SK-N-SH (cell line): ENCODE data around the gene IFT25. TPM values are rescaled to one million over a fixed set of nuclear protein-coding genes. Genes with fewer than 3 reads are reported as not detected.

ENCODE experiments used
- CTCF ChIA-PET: fragments of 300-600, 350-600 bp; formaldehyde crosslinking; extraction: SDS; loops from one replicate; lab custom pipeline; 2021; lab: Yijun Ruan, JAX
- POLR2A ChIA-PET: fragments of 350-600 bp; sonication (Branson Sonifier 250); formaldehyde crosslinking; extraction: SDS; loops from one replicate; lab custom pipeline; 2020; ENCODE audit warnings: antibody characterized with exemption, inconsistent platforms; lab: Yijun Ruan, JAX
- DNase-seq: peaks from one replicate; pipeline ENCODE4 v3.0.0; 2012
- H2AFZ ChIP-seq: fragments of 200-600 bp; sonication (generic); 2 replicates; pipeline ENCODE4 v1.8.1; 2016; ENCODE audit warnings: antibody characterized with exemption, mild to moderate bottlenecking, low read depth
- H3F3A ChIP-seq: fragments of 200-600 bp; sonication (generic); replicated peaks from 2 replicates; pipeline ENCODE3; 2016; ENCODE audit warnings: antibody characterized with exemption, mild to moderate bottlenecking; ENCODE audit not compliant: insufficient read depth
- H3K27ac ChIP-seq, 2 experiments: fragments of 200-500 bp in 1 of 2; fragments of 200-600 bp in 1 of 2; sonication (Bioruptor generic) in 1 of 2; sonication (generic), shearing (Covaris generic) in 1 of 2; 2 replicates each; pipeline versions ENCODE4 v1.5.1 to v1.6.1; 2014 to 2016; ENCODE audit warnings: low read depth in 2 of 2, inconsistent platforms in 1 of 2, low read length in 1 of 2, mild to moderate bottlenecking in 1 of 2, mixed read lengths in 1 of 2
- H3K27me3 ChIP-seq: fragments of 200-600 bp; sonication (generic), shearing (Covaris generic); 2 replicates; pipeline ENCODE4 v1.6.1; 2016; ENCODE audit warnings: mixed run types; ENCODE audit not compliant: insufficient read depth
- H3K36me3 ChIP-seq, 2 experiments: fragments of 200-500 bp in 1 of 2; fragments of 200-600 bp in 1 of 2; sonication (Bioruptor generic) in 1 of 2; sonication (generic) in 1 of 2; replicated peaks in 1 of 2; 2 replicates each; pipeline versions ENCODE3 to v1.5.1; 2014 to 2016; ENCODE audit warnings: low read length in 1 of 2, mild to moderate bottlenecking in 1 of 2; ENCODE audit not compliant: insufficient read depth in 2 of 2, control insufficient read depth in 1 of 2
- H3K4me1 ChIP-seq, 2 experiments: fragments of 200-500 bp in 1 of 2; fragments of 200-600 bp in 1 of 2; sonication (Bioruptor generic) in 1 of 2; sonication (generic), shearing (Covaris generic) in 1 of 2; 2 replicates each; pipeline versions ENCODE4 v1.5.1 to v1.6.1; 2014 to 2016; ENCODE audit warnings: low read depth in 1 of 2, low read length in 1 of 2, mixed run types in 1 of 2; ENCODE audit not compliant: insufficient read depth in 2 of 2, control insufficient read depth in 1 of 2
- H3K4me2 ChIP-seq: fragments of 200-600 bp; sonication (generic), shearing (Covaris generic); 2 replicates; pipeline ENCODE4 v1.6.1; 2017; ENCODE audit warnings: mixed run types
- H3K4me3 ChIP-seq, 2 experiments: fragments of 200-500 bp in 1 of 2; fragments of 200-600 bp in 1 of 2; sonication (Bioruptor generic) in 1 of 2; sonication (generic), shearing (Covaris generic) in 1 of 2; 2 replicates each; pipeline versions ENCODE4 v1.5.1 to v1.8.1; 2014 to 2016; ENCODE audit warnings: low read depth in 2 of 2, inconsistent platforms in 1 of 2, low read length in 1 of 2, mild to moderate bottlenecking in 1 of 2, mixed read lengths in 1 of 2, moderate library complexity in 1 of 2
- H3K79me2 ChIP-seq: fragments of 200-600 bp; sonication (generic); 2 replicates; pipeline ENCODE4 v1.8.1; 2017; ENCODE audit warnings: mild to moderate bottlenecking; ENCODE audit not compliant: insufficient read depth
- H3K9ac ChIP-seq: fragments of 200-600 bp; sonication (generic); 2 replicates; pipeline ENCODE4 v1.6.1; 2017; ENCODE audit warnings: mixed run types
- H3K9me2 ChIP-seq: fragments of 200-600 bp; sonication (generic); 2 replicates; pipeline ENCODE4 v1.6.1; 2017; ENCODE audit warnings: mixed run types
- H3K9me3 ChIP-seq: fragments of 200-600 bp; sonication (generic); 2 replicates; pipeline ENCODE4 v1.6.1; 2017; ENCODE audit warnings: mixed run types, mild to moderate bottlenecking, moderate library complexity
- H4K20me1 ChIP-seq: fragments of 200-600 bp; sonication (generic); 2 replicates; pipeline ENCODE4 v1.6.1; 2017; ENCODE audit warnings: mild to moderate bottlenecking, mixed run types; ENCODE audit not compliant: insufficient read depth
- CHD2 ChIP-seq: fragments of 150-350 bp; IDR thresholded peaks from 2 replicates; pipeline ENCODE4 v1.6.1; 2018; ENCODE audit warnings: low read length; ENCODE audit not compliant: partially characterized antibody
- ELF1 ChIP-seq: IDR thresholded peaks from 2 replicates; pipeline ENCODE4 v1.4.0; 2012
- EP300 ChIP-seq, 2 experiments: IDR thresholded peaks; 2 replicates each; pipeline versions ENCODE4 v1.4.0 to v1.6.1; 2012; ENCODE audit warnings: borderline replicate concordance in 1 of 2, low read depth in 1 of 2, low read length in 1 of 2
- EZH2phosphoT487 ChIP-seq: fragments of 200-600 bp; sonication (generic); IDR thresholded peaks from 2 replicates; pipeline ENCODE4 v1.6.1; 2017; ENCODE audit warnings: low read depth, mixed run types, mild to moderate bottlenecking, antibody characterized with exemption, moderate library complexity, borderline replicate concordance
- FOSL2 ChIP-seq: IDR thresholded peaks from 2 replicates; pipeline ENCODE4 v1.4.0; 2012; ENCODE audit warnings: low read depth, mild to moderate bottlenecking, moderate library complexity, borderline replicate concordance
- FOXM1 ChIP-seq: IDR thresholded peaks from 2 replicates; pipeline ENCODE4 v1.4.0; 2012; ENCODE audit warnings: low read depth, mild to moderate bottlenecking
- GABPA ChIP-seq: IDR thresholded peaks from 2 replicates; pipeline ENCODE4 v1.4.0; 2012; ENCODE audit warnings: low read depth, mild to moderate bottlenecking
- JUND ChIP-seq: IDR thresholded peaks from 2 replicates; pipeline ENCODE4 v1.4.0; 2012
- NFIC ChIP-seq: IDR thresholded peaks from 2 replicates; pipeline ENCODE4 v1.4.0; 2012; ENCODE audit warnings: borderline replicate concordance
- POLR2AphosphoS5 ChIP-seq: IDR thresholded peaks from 2 replicates; pipeline ENCODE4 v1.6.1; 2012; ENCODE audit warnings: low read depth, low read length
- RAD21 ChIP-seq: IDR thresholded peaks from 2 replicates; pipeline ENCODE4 v1.6.1; 2012; ENCODE audit warnings: mild to moderate bottlenecking, low read length
- RCOR1 ChIP-seq: fragments of 150-350 bp; IDR thresholded peaks from 2 replicates; pipeline ENCODE4 v1.6.1; 2017; ENCODE audit warnings: antibody characterized with exemption, low read length
- RXRA ChIP-seq: IDR thresholded peaks from 2 replicates; pipeline ENCODE4 v1.4.0; 2012; ENCODE audit warnings: low read depth, mild to moderate bottlenecking, borderline replicate concordance
- SIN3A ChIP-seq: IDR thresholded peaks from 2 replicates; pipeline ENCODE4 v1.6.1; 2012; ENCODE audit warnings: low read depth, mild to moderate bottlenecking, low read length, moderate library complexity, borderline replicate concordance
- SMC3 ChIP-seq: IDR thresholded peaks from 2 replicates; pipeline ENCODE4 v1.6.1; 2012; ENCODE audit warnings: low read depth, low read length, improper control_type of control experiment
- TAF1 ChIP-seq: IDR thresholded peaks from 2 replicates; pipeline ENCODE4 v1.6.1; 2012; ENCODE audit warnings: low read depth, mild to moderate bottlenecking, low read length, moderate library complexity, borderline replicate concordance
- TCF12 ChIP-seq: IDR thresholded peaks from 2 replicates; pipeline ENCODE4 v1.4.0; 2012
- TEAD4 ChIP-seq: IDR thresholded peaks from 2 replicates; pipeline ENCODE4 v1.4.0; 2012; ENCODE audit warnings: mild to moderate bottlenecking, borderline replicate concordance; ENCODE audit not compliant: insufficient read depth
- WGBS: methylation state at CpG from one replicate; pipeline ENCODE4 v1.1.6; 2017; ENCODE audit warnings: low lambda C conversion rate; 5-methylcytosine and 5-hydroxymethylcytosine counted together
- polyA plus RNA-seq, 3 experiments: library from polyadenylated mRNA; depleted of rRNA; stranded (reverse); fragments of >200 nt; gene quantifications; 2 replicates each; pipeline ENCODE4 v1.2.3, GENCODE V29; 2012
- TF ChIP-seq, protein P1 (sequence below): fragments of 150-350 bp; IDR thresholded peaks from 2 replicates; pipeline ENCODE4 v1.6.1; 2016; ENCODE audit warnings: mild to moderate bottlenecking, low read depth, low read length
- TF ChIP-seq, protein P2 (sequence below): IDR thresholded peaks from 2 replicates; pipeline ENCODE4; 2012
- TF ChIP-seq, protein P3 (sequence below): IDR thresholded peaks from 2 replicates; pipeline ENCODE4 v1.4.0; 2012; ENCODE audit warnings: low read depth
- TF ChIP-seq, protein P4 (sequence below): IDR thresholded peaks from 2 replicates; pipeline ENCODE4 v1.4.0; 2012; ENCODE audit warnings: low read depth, borderline replicate concordance
- TF ChIP-seq, protein P5 (sequence below): fragments of 150-350 bp; IDR thresholded peaks from 2 replicates; pipeline ENCODE4 v1.6.1; 2017; ENCODE audit warnings: antibody characterized with exemption, low read length, low read depth, borderline replicate concordance

The IFT25 gene
- polyA plus RNA-seq, 1 of the 3 experiments (the other 2 are of a cell fraction), result 25.7 TPM

DNA sequence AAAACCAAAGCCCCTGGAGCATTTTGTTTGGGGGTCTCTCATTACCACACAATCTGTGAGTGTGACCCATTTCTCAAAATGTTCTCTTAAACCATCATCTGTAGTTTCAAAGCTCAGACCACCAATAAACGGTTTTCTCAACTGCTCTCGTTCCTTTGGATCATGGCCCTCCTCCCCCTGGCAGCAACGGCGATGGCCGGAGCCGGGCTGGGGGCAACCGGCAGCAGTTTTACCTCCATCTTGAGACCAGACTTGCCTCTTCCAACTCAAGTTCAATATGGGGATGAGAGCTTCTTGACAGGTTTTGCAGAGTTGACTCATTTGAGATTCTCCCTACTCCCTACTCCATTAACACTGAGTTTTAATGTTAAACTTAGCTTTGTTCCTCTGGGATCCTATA, 30.4 kb upstream of the IFT25 start:
- H3K79me2 ChIP-seq, result no peaks in the 10 kb centered on the region
- no peak overlapping the region for H3K27ac ChIP-seq
- peaks cover under 1 to 14% of the 10 kb centered on the region in 2 experiments for H3K36me3 ChIP-seq
- POLR2A ChIA-PET, result no interaction called here
- no peak overlapping the region for H2AFZ ChIP-seq
- H4K20me1 ChIP-seq, result no peaks in the 10 kb centered on the region
- no peaks in the 10 kb centered on the region for H3K9me3 ChIP-seq
- no peak overlapping the region for H3K9ac ChIP-seq
- H3K27me3 ChIP-seq, result no peaks in the 10 kb centered on the region
- no peak for TF ChIP-seq ELF1
- TF ChIP-seq RAD21, result no peak
- no peak for TF ChIP-seq JUND
- no peak for TF ChIP-seq CHD2
- TF ChIP-seq RCOR1, result no peak
- TF ChIP-seq, protein P1, sequence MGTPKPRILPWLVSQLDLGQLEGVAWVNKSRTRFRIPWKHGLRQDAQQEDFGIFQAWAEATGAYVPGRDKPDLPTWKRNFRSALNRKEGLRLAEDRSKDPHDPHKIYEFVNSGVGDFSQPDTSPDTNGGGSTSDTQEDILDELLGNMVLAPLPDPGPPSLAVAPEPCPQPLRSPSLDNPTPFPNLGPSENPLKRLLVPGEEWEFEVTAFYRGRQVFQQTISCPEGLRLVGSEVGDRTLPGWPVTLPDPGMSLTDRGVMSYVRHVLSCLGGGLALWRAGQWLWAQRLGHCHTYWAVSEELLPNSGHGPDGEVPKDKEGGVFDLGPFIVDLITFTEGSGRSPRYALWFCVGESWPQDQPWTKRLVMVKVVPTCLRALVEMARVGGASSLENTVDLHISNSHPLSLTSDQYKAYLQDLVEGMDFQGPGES, result no peak
- TF ChIP-seq, protein P2, sequence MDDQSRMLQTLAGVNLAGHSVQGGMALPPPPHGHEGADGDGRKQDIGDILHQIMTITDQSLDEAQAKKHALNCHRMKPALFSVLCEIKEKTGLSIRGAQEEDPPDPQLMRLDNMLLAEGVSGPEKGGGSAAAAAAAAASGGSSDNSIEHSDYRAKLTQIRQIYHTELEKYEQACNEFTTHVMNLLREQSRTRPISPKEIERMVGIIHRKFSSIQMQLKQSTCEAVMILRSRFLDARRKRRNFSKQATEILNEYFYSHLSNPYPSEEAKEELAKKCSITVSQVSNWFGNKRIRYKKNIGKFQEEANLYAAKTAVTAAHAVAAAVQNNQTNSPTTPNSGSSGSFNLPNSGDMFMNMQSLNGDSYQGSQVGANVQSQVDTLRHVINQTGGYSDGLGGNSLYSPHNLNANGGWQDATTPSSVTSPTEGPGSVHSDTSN, result no peak
- TF ChIP-seq RXRA, result no peak
- TF ChIP-seq POLR2AphosphoS5, result no peak
- no peak for TF ChIP-seq GABPA
- no peak for TF ChIP-seq EP300 (IDR thresholded peaks at IDR 0.05; ENCODE audit: borderline replicate concordance in 1 of 2, low read depth in 1 of 2, low read length in 1 of 2)
- no peak for TF ChIP-seq EZH2phosphoT487
- TF ChIP-seq TAF1, result no peak
- TF ChIP-seq FOSL2, result no peak
- TF ChIP-seq, all 33 proteins: peak for 0
- Histone ChIP-seq H3F3A (peaks cover 1% of the 10 kb centered on the region), H3K9me2 (no peaks in the 10 kb centered on the region), H3K4me2 (no peak overlapping the region), H3K4me1 (no peaks in the 10 kb centered on the region), H3K4me3 (no peak overlapping the region)
- 94% methylated on average over 7 of the region's 7 CpGs for WGBS
- DNase-seq, result no peak
- CTCF ChIA-PET, result interaction anchor here (1.4 to 9.7 kb wide), 2 partner anchors 16 to 27 kb away, joined by 3 to 47 read pairs; no protein-coding TSS in a partner anchor

DNA sequence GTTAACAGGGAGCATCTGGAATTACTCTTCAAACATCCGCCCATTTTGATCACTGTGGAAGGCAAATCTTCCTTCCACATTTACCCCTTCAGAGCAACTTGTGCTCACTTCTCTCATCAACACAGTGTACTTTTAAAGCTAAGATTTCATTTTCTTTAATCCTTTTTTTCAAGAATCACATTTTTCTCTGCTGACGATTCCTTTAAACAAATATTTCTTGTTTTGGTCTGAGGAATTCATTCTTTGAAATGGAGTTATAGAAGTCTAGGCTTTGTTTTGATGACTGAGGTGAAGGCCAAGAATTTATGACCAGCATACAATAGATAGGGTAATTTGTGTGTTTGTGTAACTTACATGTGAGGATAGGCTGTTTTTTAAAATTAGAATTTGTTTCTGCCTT, 26.2 kb upstream of the IFT25 start:
- TF ChIP-seq EP300 (IDR thresholded peaks at IDR 0.05; ENCODE audit: borderline replicate concordance in 1 of 2, low read depth in 1 of 2, low read length in 1 of 2) (no peak), TAF1 (no peak), FOXM1 (no peak), CHD2 (no peak), GABPA (no peak), ELF1 (no peak), EZH2phosphoT487 (no peak), TEAD4 (no peak), NFIC (no peak), FOSL2 (no peak), POLR2AphosphoS5 (no peak), SMC3 (no peak), RXRA (no peak), SIN3A (no peak), TCF12 (no peak)
- TF ChIP-seq, protein P3, sequence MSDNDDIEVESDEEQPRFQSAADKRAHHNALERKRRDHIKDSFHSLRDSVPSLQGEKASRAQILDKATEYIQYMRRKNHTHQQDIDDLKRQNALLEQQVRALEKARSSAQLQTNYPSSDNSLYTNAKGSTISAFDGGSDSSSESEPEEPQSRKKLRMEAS, result no peak
- TF ChIP-seq, protein P4, sequence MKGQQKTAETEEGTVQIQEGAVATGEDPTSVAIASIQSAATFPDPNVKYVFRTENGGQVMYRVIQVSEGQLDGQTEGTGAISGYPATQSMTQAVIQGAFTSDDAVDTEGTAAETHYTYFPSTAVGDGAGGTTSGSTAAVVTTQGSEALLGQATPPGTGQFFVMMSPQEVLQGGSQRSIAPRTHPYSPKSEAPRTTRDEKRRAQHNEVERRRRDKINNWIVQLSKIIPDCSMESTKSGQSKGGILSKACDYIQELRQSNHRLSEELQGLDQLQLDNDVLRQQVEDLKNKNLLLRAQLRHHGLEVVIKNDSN, result no peak
- TF ChIP-seq, protein P5, sequence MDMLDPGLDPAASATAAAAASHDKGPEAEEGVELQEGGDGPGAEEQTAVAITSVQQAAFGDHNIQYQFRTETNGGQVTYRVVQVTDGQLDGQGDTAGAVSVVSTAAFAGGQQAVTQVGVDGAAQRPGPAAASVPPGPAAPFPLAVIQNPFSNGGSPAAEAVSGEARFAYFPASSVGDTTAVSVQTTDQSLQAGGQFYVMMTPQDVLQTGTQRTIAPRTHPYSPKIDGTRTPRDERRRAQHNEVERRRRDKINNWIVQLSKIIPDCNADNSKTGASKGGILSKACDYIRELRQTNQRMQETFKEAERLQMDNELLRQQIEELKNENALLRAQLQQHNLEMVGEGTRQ, result no peak
- ChIA-PET CTCF (interaction anchor here (1.0 to 9.7 kb wide), 2 partner anchors 12 to 93 kb away, joined by 3 to 47 read pairs; no protein-coding TSS in a partner anchor), POLR2A (no interaction called here)
- Histone ChIP-seq H4K20me1 (no peaks in the 10 kb centered on the region), H2AFZ (no peak overlapping the region), H3K4me3 (no peak overlapping the region), H3K9me3 (no peaks in the 10 kb centered on the region), H3K79me2 (no peaks in the 10 kb centered on the region), H3K27me3 (no peaks in the 10 kb centered on the region), H3K4me1 (no peaks in the 10 kb centered on the region), H3K9ac (no peak overlapping the region), H3K9me2 (no peaks in the 10 kb centered on the region), H3K27ac (no peak overlapping the region), H3K4me2 (no peak overlapping the region), H3F3A (peaks cover 11% of the 10 kb centered on the region), H3K36me3 (peaks cover 28 to 44% of the 10 kb centered on the region in 2 experiments)
- no peak for DNase-seq
- WGBS, result 92% methylated on average over 2 of the region's 2 CpGs
